Vagina (tissue), 2 donors: ENCODE data around the gene DPP8.

ENCODE experiments used
- POLR2A ChIP-seq, 2 donors: fragments of 450-650 bp; IDR thresholded peaks; one replicate each; pipeline ENCODE4 v1.6.1; 2017; ENCODE audit warnings: antibody characterized with exemption in 2 of 2, mild to moderate bottlenecking in 2 of 2, moderate library complexity in 2 of 2
- POLR2AphosphoS5 ChIP-seq, 2 donors: sonication (generic); formaldehyde crosslinking; IDR thresholded peaks; one replicate each; pipeline ENCODE4 v1.9.0; 2017; ENCODE audit warnings: antibody characterized with exemption in 2 of 2, mild to moderate bottlenecking in 2 of 2, low read depth in 1 of 2; ENCODE audit not compliant: insufficient read depth in 1 of 2
- TF ChIP-seq, protein P1 (sequence below), 3 experiments: fragments of 450-650 bp in 2 of 3; fragments of 200-600 bp in 1 of 3; sonication (generic) in 1 of 3; IDR thresholded peaks; one replicate each; pipeline ENCODE4 v1.5.1; 2017 to 2019; ENCODE audit warnings: antibody characterized with exemption in 3 of 3, mild to moderate bottlenecking in 2 of 3, moderate library complexity in 2 of 3

GRCh38 chr15:65468229-65468909, 49.1 kb downstream of the DPP8 start:
- TF ChIP-seq, protein P1, sequence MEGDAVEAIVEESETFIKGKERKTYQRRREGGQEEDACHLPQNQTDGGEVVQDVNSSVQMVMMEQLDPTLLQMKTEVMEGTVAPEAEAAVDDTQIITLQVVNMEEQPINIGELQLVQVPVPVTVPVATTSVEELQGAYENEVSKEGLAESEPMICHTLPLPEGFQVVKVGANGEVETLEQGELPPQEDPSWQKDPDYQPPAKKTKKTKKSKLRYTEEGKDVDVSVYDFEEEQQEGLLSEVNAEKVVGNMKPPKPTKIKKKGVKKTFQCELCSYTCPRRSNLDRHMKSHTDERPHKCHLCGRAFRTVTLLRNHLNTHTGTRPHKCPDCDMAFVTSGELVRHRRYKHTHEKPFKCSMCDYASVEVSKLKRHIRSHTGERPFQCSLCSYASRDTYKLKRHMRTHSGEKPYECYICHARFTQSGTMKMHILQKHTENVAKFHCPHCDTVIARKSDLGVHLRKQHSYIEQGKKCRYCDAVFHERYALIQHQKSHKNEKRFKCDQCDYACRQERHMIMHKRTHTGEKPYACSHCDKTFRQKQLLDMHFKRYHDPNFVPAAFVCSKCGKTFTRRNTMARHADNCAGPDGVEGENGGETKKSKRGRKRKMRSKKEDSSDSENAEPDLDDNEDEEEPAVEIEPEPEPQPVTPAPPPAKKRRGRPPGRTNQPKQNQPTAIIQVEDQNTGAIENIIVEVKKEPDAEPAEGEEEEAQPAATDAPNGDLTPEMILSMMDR (IDR thresholded peaks at IDR 0.05) = no peak
- no peak for TF ChIP-seq POLR2A (IDR thresholded peaks at IDR 0.05)
- no peak for TF ChIP-seq POLR2AphosphoS5 (IDR thresholded peaks at IDR 0.05; ENCODE audit: insufficient read depth in 1 of 2, low read depth in 1 of 2)
